NCI-H526 treated with DMSO at 0.1 percent for 48 hours (cell line): ENCODE results near the gene GNAO1.
A peak's percentile ranks its signal among the peaks of the same experiment; 100 is the strongest.

Experiments
- DNase-seq: peaks from one replicate; lab custom pipeline; 2025; lab: John Stamatoyannopoulos, UW

The GNAO1 gene

DNA sequence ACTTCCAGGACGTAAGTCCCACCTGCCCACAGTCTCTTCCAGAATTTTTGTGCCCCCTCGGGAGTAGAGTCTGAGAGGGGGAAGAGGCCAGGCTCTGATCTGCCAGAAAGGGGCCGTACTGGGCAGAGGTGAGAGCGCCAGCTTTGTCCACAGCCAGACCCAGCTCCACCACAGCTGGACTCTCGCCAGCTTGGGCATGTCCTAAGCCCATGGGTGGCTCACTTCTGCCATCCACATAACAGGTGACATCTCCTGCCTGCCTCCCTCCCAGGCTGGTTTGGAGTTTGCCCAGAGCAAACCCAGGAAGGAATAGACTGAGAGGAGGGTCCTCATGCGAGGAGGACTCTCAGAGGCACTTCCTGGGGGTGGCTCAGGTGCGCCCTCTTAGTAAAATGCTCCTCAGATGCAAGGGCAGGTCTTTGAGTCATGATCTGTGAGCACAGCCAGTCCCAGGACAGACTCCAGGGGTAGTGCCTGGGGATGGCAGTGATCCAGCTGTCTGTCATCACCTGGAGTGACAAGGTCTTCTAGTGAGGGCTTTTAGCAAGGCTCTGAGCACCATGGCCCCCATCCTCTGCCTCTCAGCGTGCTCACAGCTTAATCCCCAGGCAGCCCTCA is 144.9 kb downstream of the GNAO1 start:
- DNase-seq: no peak

DNA sequence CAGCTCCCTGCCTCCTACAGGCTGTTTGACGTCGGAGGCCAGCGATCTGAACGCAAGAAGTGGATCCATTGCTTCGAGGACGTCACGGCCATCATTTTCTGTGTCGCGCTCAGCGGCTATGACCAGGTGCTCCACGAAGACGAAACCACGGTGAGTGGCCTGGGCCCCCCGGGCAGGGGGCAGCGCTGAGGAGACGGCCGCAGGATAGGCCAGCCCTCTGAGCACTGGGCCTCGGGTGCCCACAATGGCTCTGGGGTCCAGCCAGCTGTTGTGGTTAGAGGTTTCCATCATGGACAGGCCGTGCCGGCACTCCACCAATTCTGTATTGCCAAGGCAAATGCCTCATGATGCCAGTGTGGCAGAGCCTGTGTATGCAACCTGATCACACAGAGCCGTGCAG is 145.4 kb downstream of the GNAO1 start:
- DNase-seq: no peak

DNA sequence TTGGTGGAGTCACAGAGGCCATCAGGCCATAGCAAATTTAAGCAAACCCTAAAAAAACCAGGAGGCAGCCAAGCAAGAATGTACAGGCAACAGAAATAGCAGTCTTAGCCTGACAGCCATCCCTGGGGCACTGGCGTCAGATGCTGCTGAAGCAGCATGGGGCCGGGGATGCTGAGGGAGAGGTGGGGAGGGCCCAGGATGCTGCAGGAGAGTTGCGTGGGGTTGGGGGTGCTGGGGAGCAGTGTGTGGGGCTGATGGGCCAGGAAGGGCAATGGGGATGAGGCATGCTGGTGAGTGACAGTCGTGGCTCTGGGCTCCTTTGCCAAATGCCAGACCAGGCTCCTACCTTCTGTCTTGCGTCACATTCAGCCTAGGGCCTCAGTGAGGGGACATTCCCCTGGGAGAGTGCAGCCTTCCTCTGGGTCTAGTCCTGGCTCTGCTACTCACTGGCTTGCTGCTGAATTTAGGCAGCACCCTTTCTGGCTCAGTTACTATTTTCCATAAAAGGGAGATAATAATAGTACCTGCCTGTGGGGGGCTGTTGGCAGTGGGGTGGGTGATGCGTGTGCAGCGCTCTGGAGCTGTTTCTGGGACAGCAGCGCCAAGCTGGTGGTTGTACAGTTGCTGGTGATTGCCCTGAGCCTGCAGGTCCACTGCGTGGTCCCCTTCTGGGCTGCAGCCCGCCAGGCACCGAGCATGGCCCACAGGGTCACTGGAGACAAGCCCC is 146.0 kb downstream of the GNAO1 start:
- DNase-seq: no peak

DNA sequence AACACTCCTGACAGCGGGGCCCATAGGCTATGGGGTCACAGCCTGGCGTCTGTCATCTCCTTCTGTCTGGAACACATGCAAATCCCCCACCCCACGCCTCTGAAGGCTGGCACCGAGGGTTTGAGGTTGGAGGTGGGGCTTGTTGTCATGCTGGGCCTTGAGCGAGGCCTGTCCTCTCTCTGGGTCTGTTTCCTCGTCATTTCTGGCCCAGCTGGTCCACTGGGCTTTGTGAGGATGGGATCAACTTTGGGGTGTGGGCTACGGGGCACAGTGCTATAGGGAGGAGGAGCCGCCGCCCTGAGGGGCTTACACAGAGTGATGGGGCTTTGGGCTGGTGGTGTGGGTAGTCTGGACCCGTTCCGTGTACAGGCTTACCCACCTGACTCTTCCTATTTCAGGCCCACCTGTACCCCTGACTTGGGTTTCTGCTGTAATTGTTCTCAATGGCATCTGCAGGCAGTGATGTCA is 146.6 kb downstream of the GNAO1 start:
- DNase-seq: no peak

DNA sequence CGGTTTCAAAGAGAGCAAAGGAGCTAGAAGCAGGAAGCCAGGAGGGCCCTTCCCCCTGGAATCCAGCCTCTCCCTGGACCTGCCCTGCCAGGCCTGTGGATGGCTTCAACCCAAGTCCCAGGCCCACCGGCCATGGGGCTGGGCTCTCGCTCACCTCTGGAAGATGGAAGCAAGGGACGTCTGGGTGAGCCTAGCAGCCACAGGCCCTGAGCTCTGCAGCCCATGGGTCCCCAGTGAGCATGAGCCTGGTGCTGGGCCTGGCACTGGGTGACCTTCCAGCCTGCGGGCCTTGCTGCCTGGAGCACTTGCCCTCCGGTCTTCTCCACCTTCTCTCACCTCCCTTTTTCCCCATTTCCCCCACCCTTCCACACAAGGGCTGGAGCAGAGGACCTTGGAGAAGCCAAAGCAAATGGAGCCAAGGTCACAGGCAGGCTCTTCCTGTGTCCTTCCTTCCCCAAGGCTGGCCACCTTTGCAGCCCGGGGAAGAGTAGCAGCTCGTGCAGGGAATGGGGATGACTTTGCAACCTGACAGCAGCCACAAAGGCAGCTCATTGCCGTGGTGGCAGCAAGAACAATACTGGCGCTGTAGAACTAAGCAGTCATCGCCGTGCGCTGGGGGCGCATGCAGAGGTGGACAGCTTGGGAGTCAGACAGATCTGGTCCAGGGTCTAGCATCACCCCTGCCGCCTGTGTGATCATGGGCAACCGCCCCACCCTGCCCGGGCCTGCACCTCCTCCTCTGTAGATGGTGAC is 147.5 kb downstream of the GNAO1 start:
- DNase-seq: no peak

DNA sequence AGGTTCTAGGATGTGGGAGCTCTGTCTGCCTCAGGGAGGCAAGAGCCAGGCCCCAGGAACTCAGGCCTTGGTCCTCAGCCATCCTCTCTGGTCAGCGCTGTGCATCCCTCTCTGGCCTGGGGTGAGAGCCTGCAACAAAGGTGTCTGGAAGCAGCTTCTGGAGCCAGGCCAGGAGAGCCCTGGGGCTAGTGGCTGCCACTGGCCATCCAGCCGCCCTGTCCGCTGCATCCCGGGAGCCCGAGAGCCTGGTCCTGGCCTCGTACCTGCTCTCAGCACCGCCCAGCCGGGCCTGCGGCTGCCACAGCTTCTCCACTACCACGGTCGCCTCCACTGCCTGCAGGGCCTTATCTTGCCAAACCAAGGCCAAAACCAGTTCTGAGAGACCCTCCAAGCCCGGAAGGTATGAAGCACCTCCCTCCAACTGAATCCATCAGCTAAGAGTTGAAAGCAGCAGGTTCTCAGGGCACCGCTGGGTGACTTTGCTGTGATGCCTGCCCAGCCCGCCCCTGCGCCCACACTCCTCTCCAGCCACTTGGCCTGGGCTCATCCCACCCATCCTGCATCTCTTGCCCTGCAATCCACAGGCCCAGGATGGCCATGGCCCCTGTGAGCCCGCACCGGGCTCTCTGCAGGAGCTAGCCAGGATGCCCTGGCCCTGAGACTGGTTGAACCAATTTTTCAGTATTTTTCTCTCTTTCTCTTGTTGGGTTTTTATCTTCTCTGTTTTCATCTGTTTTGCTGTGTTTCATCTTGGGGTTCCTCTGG is 148.3 kb downstream of the GNAO1 start:
- DNase-seq: no peak

DNA sequence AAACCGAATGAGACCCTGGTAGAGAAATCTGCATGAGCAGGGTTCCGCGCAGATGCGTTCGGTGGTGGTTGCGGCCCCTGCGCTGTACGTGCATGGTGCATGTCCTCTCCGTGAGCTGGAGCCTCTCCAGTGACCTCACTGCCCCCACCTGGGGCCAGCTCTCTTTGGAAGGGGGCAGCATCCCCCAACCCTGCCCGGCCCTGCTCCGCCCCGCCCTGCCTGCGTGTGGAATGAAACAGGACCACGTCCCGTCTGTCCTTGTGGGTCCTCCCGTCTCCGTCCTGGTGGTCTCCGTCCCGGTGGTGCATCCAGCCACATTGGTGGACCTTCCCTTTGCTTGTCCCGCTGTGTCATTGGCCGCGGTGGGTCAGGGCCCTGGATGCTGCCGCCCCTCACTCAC is 149.1 kb downstream of the GNAO1 start:
- DNase-seq: no peak

DNA sequence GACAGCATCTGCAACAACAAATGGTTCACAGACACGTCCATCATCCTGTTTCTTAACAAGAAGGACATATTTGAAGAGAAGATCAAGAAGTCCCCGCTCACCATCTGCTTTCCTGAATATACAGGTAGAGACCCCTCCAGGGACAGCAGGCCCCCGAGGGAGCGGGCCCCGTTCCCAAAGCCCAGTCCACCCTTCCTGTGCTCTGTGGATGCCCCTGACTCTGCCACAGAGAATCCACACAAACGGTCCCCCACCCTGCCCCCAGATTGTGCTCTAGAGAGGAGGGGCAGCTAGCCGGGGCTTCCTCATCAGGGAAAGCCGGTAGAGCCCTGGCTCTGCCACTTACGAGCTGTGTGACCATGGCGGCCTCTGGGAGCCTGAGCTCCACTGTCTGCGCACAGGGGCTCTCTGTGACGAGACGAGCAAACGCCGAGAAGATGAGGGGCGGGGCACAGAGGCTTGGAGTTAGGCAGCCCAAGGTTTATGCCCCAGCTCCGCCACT is 149.6 kb downstream of the GNAO1 start:
- DNase-seq: no peak

DNA sequence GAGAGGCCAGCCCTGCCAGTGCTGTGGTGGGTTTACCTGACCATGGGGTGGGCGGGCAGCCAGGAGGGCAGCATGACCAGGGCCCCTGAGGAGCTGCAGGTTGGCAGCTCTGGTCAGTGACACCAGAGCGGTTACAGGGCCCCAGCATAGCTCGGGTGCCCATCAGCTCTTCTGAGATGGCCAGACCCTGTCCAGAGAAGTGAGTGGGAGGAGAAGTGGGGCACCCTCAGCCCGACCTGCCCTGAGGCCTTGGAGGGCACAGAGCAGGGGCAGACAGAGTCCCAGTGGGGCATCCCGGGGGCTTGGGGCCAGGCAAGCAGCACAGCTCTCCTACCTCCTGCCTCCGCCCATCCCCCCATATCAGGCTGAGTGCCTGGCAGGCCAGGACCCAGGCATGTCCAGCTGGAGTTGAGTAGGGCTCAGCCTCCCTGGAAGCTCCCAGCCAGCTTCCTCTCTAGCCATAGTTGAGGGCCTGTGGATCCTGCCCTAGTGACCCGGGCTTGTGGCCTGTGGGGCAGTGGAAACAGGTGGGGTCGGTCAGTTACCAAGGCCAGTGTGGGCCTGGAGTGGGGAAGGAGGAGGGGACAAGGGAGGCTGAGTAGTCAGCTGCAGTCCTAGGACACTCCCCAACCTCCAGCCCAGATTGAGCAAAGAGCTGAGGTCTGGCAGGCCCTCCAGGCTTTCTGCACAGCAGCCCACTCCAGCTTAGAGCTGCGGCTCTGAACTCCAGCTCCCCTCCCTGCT is 150.5 kb downstream of the GNAO1 start:
- no peak for DNase-seq

DNA sequence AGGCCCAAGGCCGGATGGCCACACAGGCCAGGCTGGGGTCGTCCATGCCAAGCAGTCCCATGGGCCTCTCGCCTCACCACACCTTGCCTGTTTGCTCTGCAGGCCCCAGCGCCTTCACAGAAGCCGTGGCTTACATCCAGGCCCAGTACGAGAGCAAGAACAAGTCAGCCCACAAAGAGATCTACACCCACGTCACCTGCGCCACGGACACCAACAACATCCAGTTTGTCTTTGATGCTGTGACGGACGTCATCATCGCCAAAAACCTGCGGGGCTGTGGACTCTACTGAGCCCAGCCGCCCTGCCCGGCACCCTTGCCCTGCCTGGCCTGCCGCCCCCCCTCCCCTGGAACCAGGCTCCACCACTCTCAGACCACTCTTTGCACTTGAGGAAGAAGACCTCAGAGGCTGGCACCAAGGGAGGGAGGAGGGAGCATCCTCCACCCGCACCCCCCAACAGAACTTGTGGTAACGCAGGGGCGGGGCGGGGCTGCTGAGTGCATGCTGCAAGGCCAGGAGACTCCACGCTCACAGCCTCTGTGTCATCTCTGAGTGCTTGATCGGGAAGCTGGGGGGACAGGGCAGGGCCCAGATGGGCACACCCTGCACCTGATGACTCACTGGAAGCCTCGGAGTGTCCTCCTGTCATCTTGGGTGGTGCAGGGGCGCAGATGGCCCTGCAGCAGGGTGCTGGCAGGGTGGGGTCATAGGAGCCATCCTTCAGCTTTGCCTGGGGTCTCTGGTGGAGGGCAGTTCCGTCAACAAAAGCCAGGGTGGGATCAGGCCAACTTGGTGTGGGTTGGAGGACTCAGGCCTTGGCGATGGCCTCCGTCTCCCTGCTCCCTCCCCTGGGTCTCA is 152.6 kb downstream of the GNAO1 start:
- no peak for DNase-seq

DNA sequence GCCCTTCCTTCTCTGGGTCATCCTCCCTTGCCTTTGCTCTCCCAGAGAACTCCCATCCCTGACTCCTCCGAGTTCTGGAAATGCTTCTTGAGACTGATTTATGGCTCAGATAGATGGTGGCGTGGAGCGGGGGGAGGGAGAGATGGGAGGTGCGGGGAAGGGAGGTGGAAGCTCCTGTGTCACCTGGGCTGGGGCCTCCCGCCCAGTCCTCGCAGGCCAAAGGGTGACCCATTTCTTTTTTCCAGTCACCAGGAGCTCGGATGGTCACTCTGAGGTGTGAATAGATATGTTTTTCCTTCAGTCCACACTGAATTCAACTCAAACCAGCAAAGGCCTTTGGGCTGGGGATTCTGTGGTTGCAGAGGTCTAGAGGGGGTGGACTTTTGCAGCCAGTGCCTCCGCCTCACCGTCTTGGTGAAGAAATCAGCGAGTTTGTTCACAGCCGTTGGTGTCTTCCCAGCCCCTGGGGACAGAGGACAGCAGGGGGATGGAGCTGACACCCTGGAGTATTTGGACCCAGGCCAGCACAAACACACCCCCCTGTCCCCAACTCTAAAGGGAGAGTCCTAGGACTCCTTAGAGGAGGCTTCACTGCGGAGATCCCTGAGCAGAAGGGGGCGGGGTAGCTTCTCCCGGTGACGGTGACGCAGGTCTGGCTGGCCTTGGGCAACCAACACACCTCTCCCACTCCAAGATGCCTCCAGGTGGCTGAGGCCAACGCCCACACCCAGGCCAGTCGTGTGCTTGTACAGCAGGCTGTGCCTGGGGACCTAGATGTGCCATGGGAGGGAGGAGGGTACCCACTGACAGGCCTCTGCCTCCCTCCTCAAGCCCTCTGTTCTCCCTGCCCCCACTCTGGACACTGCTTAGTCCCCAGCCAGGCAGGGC is 153.5 kb downstream of the GNAO1 start:
- DNase-seq: no peak

DNA sequence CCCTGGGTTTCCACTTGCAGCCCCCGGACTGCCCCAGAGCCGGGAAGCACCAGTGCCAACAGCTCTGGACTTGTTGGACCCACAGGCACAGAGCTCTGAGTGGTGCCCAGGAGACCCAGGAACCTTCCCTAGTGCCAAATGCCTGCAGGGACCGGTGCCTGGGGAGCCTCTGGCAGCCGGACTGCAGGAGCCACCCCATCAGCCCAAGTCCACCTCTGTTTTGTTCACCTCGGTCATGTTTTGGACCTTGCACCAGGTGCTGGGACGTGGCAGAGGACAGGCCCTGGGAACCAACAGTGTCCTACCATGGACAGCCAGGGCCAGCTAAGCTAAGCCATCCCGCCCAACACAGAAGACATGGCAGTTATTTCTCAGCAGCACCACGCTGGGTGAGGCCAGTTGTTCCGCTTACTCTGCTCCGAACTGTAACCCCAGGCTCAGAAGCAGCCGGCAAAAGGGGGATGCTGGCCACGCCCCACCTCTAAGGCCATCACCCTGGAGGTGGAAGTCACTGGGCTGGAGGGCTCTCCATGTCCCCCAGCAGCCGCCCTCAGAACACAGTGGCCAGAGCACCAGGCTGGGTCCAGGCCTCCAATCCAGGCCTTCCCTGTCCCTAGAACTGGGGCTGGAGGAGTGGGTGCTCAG is 154.2 kb downstream of the GNAO1 start:
- DNase-seq: no peak

DNA sequence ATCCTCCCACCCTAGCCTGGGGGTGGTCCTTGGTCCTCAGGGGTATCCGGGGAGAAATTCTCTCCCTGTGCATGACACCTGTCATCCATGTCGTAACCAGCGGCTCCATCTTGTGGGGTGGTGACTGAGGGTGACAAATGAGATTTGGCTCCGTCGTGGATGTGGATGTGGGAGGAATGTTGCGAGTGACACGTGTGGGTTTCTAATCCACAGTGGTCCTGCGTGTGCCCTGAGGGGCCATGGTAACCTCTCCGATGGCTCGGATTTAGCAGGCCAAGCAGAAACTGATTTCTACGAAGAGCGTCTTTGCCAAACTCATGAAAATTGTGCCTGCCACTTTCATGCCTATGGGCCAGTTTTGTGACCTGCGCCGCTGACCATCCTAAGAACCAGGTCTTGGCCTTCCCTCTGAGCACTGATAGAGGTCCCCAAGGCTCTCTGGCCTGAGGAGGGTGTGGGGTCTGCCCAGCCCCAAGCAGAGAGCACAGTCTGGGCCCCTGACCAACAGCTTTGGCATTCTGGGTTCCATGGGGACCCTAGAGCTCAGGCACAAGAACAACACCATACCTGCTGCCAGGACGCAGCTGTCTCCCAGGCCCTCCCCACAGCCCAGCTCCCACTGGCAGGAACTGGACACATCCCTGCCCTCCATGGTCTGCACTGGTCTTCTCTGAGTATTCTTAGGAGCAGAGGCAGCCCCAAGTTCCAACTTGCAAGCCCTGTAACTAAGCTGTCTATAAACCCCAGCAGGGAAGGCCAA is 155.0 kb downstream of the GNAO1 start:
- no peak for DNase-seq

DNA sequence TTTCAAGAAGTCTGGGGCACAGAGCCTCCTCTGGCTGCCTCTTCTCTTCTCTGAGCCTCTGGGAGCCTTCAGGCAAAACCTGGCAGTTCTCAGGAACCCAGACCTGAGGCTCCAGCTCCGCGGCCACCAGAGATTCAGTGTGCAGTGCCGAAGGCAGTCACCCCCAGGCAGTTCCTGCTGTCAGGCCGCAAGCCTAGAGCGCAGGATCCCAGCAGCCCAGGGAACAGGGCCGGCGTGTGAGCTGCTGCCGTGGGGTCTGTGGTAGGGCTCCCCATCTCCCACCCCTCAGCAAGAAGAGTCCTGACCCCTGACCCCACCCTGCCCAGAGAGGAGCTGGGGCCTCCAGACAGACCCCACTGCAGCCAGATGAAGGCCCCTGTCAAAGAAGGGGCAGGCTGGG is 155.9 kb downstream of the GNAO1 start:
- no peak for DNase-seq

DNA sequence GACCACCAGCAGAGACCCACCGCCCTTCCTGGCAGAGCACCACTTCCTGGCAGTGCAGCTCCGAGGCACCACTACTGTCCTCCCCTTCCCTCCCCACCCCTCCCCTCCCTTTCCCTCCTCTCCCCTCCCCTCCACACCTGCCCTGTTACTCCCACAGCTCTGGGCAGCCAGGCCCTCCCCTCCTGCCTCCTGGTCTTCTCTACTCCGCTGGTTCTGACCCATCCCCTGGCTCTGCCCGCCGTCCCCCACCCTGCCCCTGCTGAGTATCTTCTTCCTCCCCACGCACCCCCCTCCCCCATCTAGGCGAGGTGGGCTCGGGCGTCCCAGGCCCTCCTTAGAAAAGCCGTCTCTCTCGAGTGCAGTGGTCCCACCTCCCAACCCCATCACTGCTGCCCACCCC is 156.4 kb downstream of the GNAO1 start:
- no peak for DNase-seq

DNA sequence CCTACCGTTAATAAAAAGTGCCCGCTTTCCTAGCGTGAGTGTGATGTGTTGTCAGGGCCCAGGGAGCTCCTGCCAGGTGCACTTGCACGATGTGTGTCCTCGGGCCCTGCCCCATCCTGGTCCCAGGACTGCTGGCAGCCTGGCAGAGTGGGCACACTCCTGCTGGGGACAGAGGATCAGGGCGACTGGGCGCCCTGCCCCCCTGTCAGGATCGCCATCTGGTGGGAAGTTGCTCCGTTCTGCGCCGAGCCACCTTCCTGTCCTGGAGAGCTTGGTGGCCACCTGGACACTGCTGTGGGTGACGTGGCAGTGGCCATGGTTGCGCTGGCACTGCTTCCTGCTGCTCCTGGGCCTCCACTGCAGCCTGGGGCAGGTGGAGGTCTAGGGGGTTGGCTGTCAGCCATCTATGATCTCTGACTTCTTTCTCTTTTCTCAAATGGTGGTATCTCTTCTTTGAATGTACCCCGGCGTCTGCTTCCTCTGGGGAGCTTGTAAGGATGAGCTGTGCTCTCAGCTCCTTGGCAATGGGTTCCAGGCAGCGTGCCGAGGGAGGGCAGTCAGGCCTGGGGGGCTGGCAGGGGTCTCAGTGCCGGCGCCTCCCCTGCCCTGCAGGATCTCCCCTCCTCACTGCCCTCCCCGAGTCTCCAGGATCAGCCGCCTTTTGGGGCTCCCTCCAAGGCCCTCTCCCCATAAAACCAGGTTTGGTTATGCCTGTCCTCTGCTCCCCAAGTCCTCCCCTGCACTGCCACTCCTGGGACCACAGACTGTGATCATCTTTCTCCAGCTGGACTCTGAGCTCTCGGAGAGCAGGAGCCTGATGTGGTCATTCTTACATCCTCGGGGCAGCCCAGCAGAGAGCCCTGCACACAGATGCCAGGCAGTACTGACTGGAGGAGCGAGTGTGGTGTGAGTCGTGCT is 157.1 kb downstream of the GNAO1 start:
- DNase-seq: peak; percentile 37

DNA sequence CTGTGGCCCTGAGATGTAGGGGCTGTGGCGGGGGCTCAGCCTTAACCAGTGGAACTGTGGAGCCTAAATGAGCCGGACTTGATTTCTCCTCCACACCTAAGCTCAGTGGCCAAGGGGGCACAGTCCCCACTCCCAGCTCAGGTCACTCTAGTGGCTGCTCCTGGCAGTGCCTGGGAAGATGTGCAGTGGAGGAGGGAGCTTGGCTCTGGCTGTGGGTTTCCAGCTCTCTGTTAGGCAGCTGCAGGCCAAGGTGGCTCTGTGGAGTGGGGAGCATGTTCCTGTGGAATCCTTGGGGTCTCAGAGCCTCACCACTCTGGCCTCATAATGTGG is 157.8 kb downstream of the GNAO1 start:
- DNase-seq: no peak
